Mucosa of rectum (tissue), 2 donors: ENCODE results near the gene TMEM9.

Experiments used
- H3K27ac ChIP-seq, 2 donors: one replicate each; pipeline ENCODE4 v1.7.0; 2013; ENCODE audit warnings: inconsistent platforms in 2 of 2, low read depth in 2 of 2, low read length in 2 of 2
- H3K27me3 ChIP-seq, 2 donors: one replicate each; pipeline ENCODE4 v1.7.0; 2013; ENCODE audit warnings: low read length in 2 of 2; ENCODE audit not compliant: control insufficient read depth in 2 of 2, insufficient read depth in 2 of 2
- H3K36me3 ChIP-seq, 2 donors: one replicate each; pipeline ENCODE4 v1.7.0; 2013; ENCODE audit warnings: low read length in 2 of 2; ENCODE audit not compliant: control insufficient read depth in 2 of 2, insufficient read depth in 2 of 2
- H3K4me1 ChIP-seq, 2 donors: one replicate each; pipeline ENCODE4 v1.7.0; 2013; ENCODE audit warnings: low read length in 2 of 2, mild to moderate bottlenecking in 1 of 2; ENCODE audit not compliant: control insufficient read depth in 2 of 2, insufficient read depth in 2 of 2
- H3K4me3 ChIP-seq, 2 donors: one replicate each; pipeline ENCODE4 v1.7.0; 2013; ENCODE audit warnings: low read length in 2 of 2
- H3K9ac ChIP-seq, 2 donors: one replicate each; pipeline ENCODE4 v1.7.0; 2013; ENCODE audit warnings: low read length in 2 of 2, low read depth in 1 of 2, mild to moderate bottlenecking in 1 of 2
- H3K9me3 ChIP-seq, 2 donors: one replicate each; pipeline ENCODE4 v1.7.0; 2013; ENCODE audit warnings: low read length in 2 of 2; ENCODE audit not compliant: control insufficient read depth in 2 of 2
- donor health status: healthy.
- donor health status: Normal muscosa, but diverticular disease.

TMEM9 gene

GRCh38 chr1:201095581-201095980, 58.7 kb downstream of the TMEM9 start:
- H3K9ac ChIP-seq: no peak overlapping the region
- no peak overlapping the region for H3K4me3 ChIP-seq
- H3K27ac ChIP-seq: no peak overlapping the region
- H3K4me1 ChIP-seq: no peaks in the 10 kb centered on the region
- no peaks in the 10 kb centered on the region for H3K27me3 ChIP-seq
- no peaks in the 10 kb centered on the region for H3K9me3 ChIP-seq
- H3K36me3 ChIP-seq: no peaks in the 10 kb centered on the region

- Histone ChIP-seq H3K4me3 (no peak overlapping the region), H3K9me3 (no peaks in the 10 kb centered on the region), H3K27ac (no peak overlapping the region), H3K36me3 (no peaks in the 10 kb centered on the region), H3K9ac (no peak overlapping the region), H3K27me3 (no peaks in the 10 kb centered on the region), H3K4me1 (no peaks in the 10 kb centered on the region)
These were observed 59.4 kb downstream of the TMEM9 start for GRCh38 chr1:201094832-201095231.

GRCh38 chr1:201093962-201094361, 60.3 kb downstream of the TMEM9 start:
- no peak overlapping the region for H3K9ac ChIP-seq
- H3K27ac ChIP-seq: no peak overlapping the region

GRCh38 chr1:201093561-201093960, 60.7 kb downstream of the TMEM9 start:
- Histone ChIP-seq H3K4me1 (no peaks in the 10 kb centered on the region), H3K9me3 (no peaks in the 10 kb centered on the region), H3K27me3 (no peaks in the 10 kb centered on the region), H3K9ac (no peak overlapping the region), H3K27ac (no peak overlapping the region), H3K36me3 (no peaks in the 10 kb centered on the region), H3K4me3 (no peak overlapping the region)

More at GRCh38 chr1:201093962-201094361, 60.3 kb downstream of the TMEM9 start:
- Histone ChIP-seq H3K4me1 (no peaks in the 10 kb centered on the region), H3K4me3 (no peak overlapping the region), H3K36me3 (no peaks in the 10 kb centered on the region), H3K9me3 (no peaks in the 10 kb centered on the region), H3K27me3 (no peaks in the 10 kb centered on the region)

GRCh38 chr1:201092738-201093137, 61.5 kb downstream of the TMEM9 start:
- no peaks in the 10 kb centered on the region for H3K27me3 ChIP-seq
- no peaks in the 10 kb centered on the region for H3K4me1 ChIP-seq
- H3K27ac ChIP-seq: no peak overlapping the region
- H3K9ac ChIP-seq: no peak overlapping the region
- no peaks in the 10 kb centered on the region for H3K36me3 ChIP-seq
- H3K4me3 ChIP-seq: no peak overlapping the region
- H3K9me3 ChIP-seq: no peaks in the 10 kb centered on the region

- Histone ChIP-seq H3K4me1 (no peaks in the 10 kb centered on the region), H3K36me3 (no peaks in the 10 kb centered on the region), H3K27ac (no peak overlapping the region), H3K9me3 (no peaks in the 10 kb centered on the region), H3K9ac (no peak overlapping the region), H3K4me3 (no peak overlapping the region), H3K27me3 (no peaks in the 10 kb centered on the region)
These were observed 63.0 kb downstream of the TMEM9 start for GRCh38 chr1:201091256-201091655.

GRCh38 chr1:201090541-201090940, 63.7 kb downstream of the TMEM9 start:
- H3K27me3 ChIP-seq: no peaks in the 10 kb centered on the region
- H3K4me3 ChIP-seq: no peak overlapping the region
- no peaks in the 10 kb centered on the region for H3K9me3 ChIP-seq
- no peak overlapping the region for H3K27ac ChIP-seq
- no peak overlapping the region for H3K9ac ChIP-seq
- H3K4me1 ChIP-seq: no peaks in the 10 kb centered on the region
- H3K36me3 ChIP-seq: no peaks in the 10 kb centered on the region

GRCh38 chr1:201089596-201089995, 64.7 kb downstream of the TMEM9 start:
- Histone ChIP-seq H3K27ac (no peak overlapping the region), H3K36me3 (no peaks in the 10 kb centered on the region), H3K9me3 (no peaks in the 10 kb centered on the region), H3K4me3 (no peak overlapping the region), H3K4me1 (no peaks in the 10 kb centered on the region), H3K27me3 (peaks cover 3% of the 10 kb centered on the region in 2 donors), H3K9ac (no peak overlapping the region)

GRCh38 chr1:201088901-201089525, 65.3 kb downstream of the TMEM9 start:
- H3K4me3 ChIP-seq: no peak overlapping the region
- H3K9me3 ChIP-seq: no peaks in the 10 kb centered on the region
- peaks cover 3% of the 10 kb centered on the region in 2 donors for H3K27me3 ChIP-seq
- H3K36me3 ChIP-seq: no peaks in the 10 kb centered on the region
- H3K9ac ChIP-seq: no peak overlapping the region
- H3K27ac ChIP-seq: no peak overlapping the region
- no peaks in the 10 kb centered on the region for H3K4me1 ChIP-seq

- Histone ChIP-seq H3K9me3 (no peaks in the 10 kb centered on the region), H3K4me1 (no peaks in the 10 kb centered on the region), H3K9ac (no peak overlapping the region), H3K27me3 (peaks cover 3% of the 10 kb centered on the region in 2 donors), H3K27ac (no peak overlapping the region), H3K36me3 (no peaks in the 10 kb centered on the region), H3K4me3 (no peak overlapping the region)
These were observed 65.9 kb downstream of the TMEM9 start for GRCh38 chr1:201088395-201088794.
